Suprapubic skin (tissue), 4 donors: ENCODE results near the gene IL18RAP.

Source experiments
- CTCF ChIP-seq, 2 donors: fragments of 200-600 bp in 1 of 2; fragments of 450-650 bp in 1 of 2; sonication (generic) in 1 of 2; IDR thresholded peaks; one replicate each; pipeline ENCODE4 v1.5.1; 2016 to 2019; ENCODE audit warnings: antibody characterized with exemption in 2 of 2, mild to moderate bottlenecking in 1 of 2, moderate library complexity in 1 of 2
- EP300 ChIP-seq: sonication (generic); formaldehyde crosslinking; IDR thresholded peaks from one replicate; pipeline ENCODE4 v1.6.1; 2017; ENCODE audit warnings: antibody characterized with exemption
- POLR2A ChIP-seq, 2 donors: fragments of 450-650 bp; IDR thresholded peaks; one replicate each; pipeline ENCODE4 v1.6.1; 2017; ENCODE audit warnings: antibody characterized with exemption in 2 of 2, mild to moderate bottlenecking in 2 of 2, moderate library complexity in 2 of 2
- POLR2AphosphoS5 ChIP-seq, 3 donors: sonication (generic); formaldehyde crosslinking; IDR thresholded peaks; one replicate each; pipeline ENCODE4 v1.6.1; 2017; ENCODE audit warnings: antibody characterized with exemption in 3 of 3

GRCh38 chr2:102397209-102397608, 25.8 kb upstream of the IL18RAP start:
- TF ChIP-seq POLR2A (IDR thresholded peaks at IDR 0.05) (no peak), CTCF (IDR thresholded peaks at IDR 0.05) (no peak), POLR2AphosphoS5 (IDR thresholded peaks at IDR 0.05) (no peak), EP300 (no peak)
